Heart left ventricle (tissue), 16 donors: Measurements from ENCODE around the gene NFKBIE. TPM values are rescaled to one million over a fixed set of nuclear protein-coding genes. Genes with fewer than 3 reads are reported as not detected.
A peak's percentile ranks its signal among the peaks of the same experiment; 100 is the strongest.

Experiments
- ATAC-seq, 4 donors: fragments of 200-7000 bp; cut with Tn5 transposase; one replicate each; pipeline ENCODE4 v1.9.1; 2020 to 2022; ENCODE audit warnings: moderate library complexity in 4 of 4, mild to moderate bottlenecking in 3 of 4, moderate number of reproducible peaks in 1 of 4
- DNase-seq, 5 donors: peaks; one replicate each; pipeline ENCODE4 v3.0.0-alpha.2; 2020
- H3K27ac ChIP-seq, 12 donors: fragments of 200-600 bp; sonication (generic) in 4 of 12; one replicate each; pipeline versions ENCODE4 v1.5.0 to v1.8.0; 2016 to 2022; ENCODE audit warnings: mild to moderate bottlenecking in 2 of 12
- H3K27me3 ChIP-seq, 9 donors: fragments of 200-600 bp; sonication (generic) in 2 of 9; one replicate each; pipeline versions ENCODE4 v1.5.1 to v1.8.0; 2016 to 2022; ENCODE audit warnings: mild to moderate bottlenecking in 3 of 9
- H3K36me3 ChIP-seq, 9 donors: fragments of 200-600 bp; sonication (generic) in 2 of 9; one replicate each; pipeline versions ENCODE4 v1.5.0 to v1.8.0; 2018 to 2022; ENCODE audit warnings: mild to moderate bottlenecking in 2 of 9
- H3K4me1 ChIP-seq, 12 donors: fragments of 200-600 bp; sonication (generic) in 4 of 12; one replicate each; pipeline versions ENCODE4 v1.5.0 to v1.8.0; 2016 to 2022; ENCODE audit warnings: mild to moderate bottlenecking in 3 of 12
- H3K4me3 ChIP-seq, 12 donors: fragments of 200-600 bp; sonication (generic) in 4 of 12; one replicate each; pipeline versions ENCODE4 v1.5.0 to v1.8.0; 2017 to 2022; ENCODE audit warnings: mild to moderate bottlenecking in 9 of 12, moderate library complexity in 4 of 12
- H3K9me3 ChIP-seq, 12 donors: fragments of 200-600 bp; sonication (generic) in 4 of 12; one replicate each; pipeline versions ENCODE4 v1.5.0 to v1.8.0; 2016 to 2022; ENCODE audit warnings: mild to moderate bottlenecking in 1 of 12
- CTCF ChIP-seq, 12 donors: fragments of 200-600 bp; sonication (generic) in 4 of 12; IDR thresholded peaks; one replicate each; pipeline versions ENCODE4 v1.5.0 to v1.8.0; 2018 to 2022; ENCODE audit warnings: antibody characterized with exemption in 12 of 12, mild to moderate bottlenecking in 5 of 12
- POLR2A ChIP-seq, 2 donors: fragments of 450-650 bp; IDR thresholded peaks; one replicate each; pipeline ENCODE4 v1.6.1; 2017; ENCODE audit warnings: antibody characterized with exemption in 2 of 2, mild to moderate bottlenecking in 2 of 2, moderate library complexity in 2 of 2
- WGBS, 4 donors: extraction: QIAGEN DNeasy Blood & Tissue Kit in 2 of 4; methylation state at CpG; one replicate each; pipeline versions ENCODE4 v1.1.5 to v1.1.7; 2013 to 2018; 5-methylcytosine and 5-hydroxymethylcytosine counted together
- intact Hi-C, 10 donors: fragments of 100-400 bp; cut with DNase I; formaldehyde crosslinking; loops; one replicate each; pipeline versions ENCODE4 v1.11.1 to v1.14.2; 2022
- polyA plus RNA-seq, 2 donors: library from polyadenylated mRNA; stranded (reverse); fragments of 200-250 nt; gene quantifications; one replicate each; pipeline ENCODE4 v1.2.3, GENCODE V29; 2013
- total RNA-seq, 9 donors: library from RNA; depleted of rRNA in 2 of 9; stranded (reverse); fragments of >200 nt in 2 of 9; fragmentation: NEBNext Ultra II Directional in 3 of 9; extraction: Animal tissue kit (Norgen Biotek cat#: 25700) in 3 of 9; gene quantifications; one replicate each; pipeline versions ENCODE4 v1.1.0 to v1.2.4, GENCODE V29; 2016 to 2023
- donor health status: ischemic (EF 13 %, LVEDD 7.1; RV severe dilation, severe dysfunction).
- donor health status: healthy with polysubstance abuse.
- donor health status: DM: no; HTN: yes; CAD: no.
- donor health status: DM: no; HTN: no; CAD: no.
- donor health status: ischemic (EF 25% LVEDD 6.9; RV normal size, moderate dysfunction).
- donor health status: ischemic (EF 25% LVEDD 5.7; RV mildly dilated, moderate dysfunction).
- donor health status: healthy.
- donor health status: DM: yes; HTN: yes; CAD: no.
- donor health status: ischemic (EF 35%, LVEDD 5.7; RV mildly dilated, moderate dysfunction).
- donor health status: nonischemic (EF 11% LVEDD 7.7; RV severe dilation, severe dysfunction).
- donor health status: DM: yes; HTN: yes; CAD: no.
- donor health status: PGD.
- donor health status: ischemic (EF 29% LVEDD 5.4; RV normal size, mild dysfunction).
- donor health status: nonischemic (EF 23%, LVEDD 6.1; RV moderate dilation, normal function).

Gene NFKBIE
- total and polyA plus RNA-seq, 11 donors, result 2.5 to 13.1 (median 4.0) TPM

- no peaks in the 10 kb centered on the region for H3K9me3 ChIP-seq
- no peak overlapping the region for H3K4me3 ChIP-seq
- ATAC-seq, result no peak
- no peak for DNase-seq
- 68 to 74% (median 69%) methylated on average over 10 of the region's 10 CpGs for WGBS, 4 donors
- no peaks in the 10 kb centered on the region for H3K27me3 ChIP-seq
- TF ChIP-seq POLR2A (IDR thresholded peaks at IDR 0.05) (no peak), CTCF (IDR thresholded peaks at IDR 0.05) (peak in 11 of 12 donors; percentile 12 to 47 (median 33))
- peaks cover 7 to 81% (median 73%) of the 10 kb centered on the region in 9 donors for H3K36me3 ChIP-seq
- H3K27ac ChIP-seq, result no peak overlapping the region
- intact Hi-C loops, result loop anchor here in 2 of 10 donors (10.0 kb wide), 1 partner anchor 159 kb away; no protein-coding TSS in a partner anchor
- H3K4me1 ChIP-seq, result peaks cover 8 to 83% (median 48%) of the 10 kb centered on the region in 12 donors
Measured at GRCh38 chr6:44253307-44254101, 11.8 kb downstream of the NFKBIE start.

- Histone ChIP-seq H3K4me3 (no peak overlapping the region), H3K36me3 (peaks cover 7 to 84% (median 73%) of the 10 kb centered on the region in 9 donors), H3K9me3 (no peaks in the 10 kb centered on the region), H3K27ac (no peak overlapping the region), H3K4me1 (peaks cover 6 to 82% (median 46%) of the 10 kb centered on the region in 12 donors), H3K27me3 (no peaks in the 10 kb centered on the region)
- no peak for TF ChIP-seq POLR2A (IDR thresholded peaks at IDR 0.05)
- no peak for TF ChIP-seq CTCF (IDR thresholded peaks at IDR 0.05)
- WGBS, 4 donors, result 89 to 93% (median 92%) methylated on average over 14 of the region's 14 CpGs
- intact Hi-C loops, result loop anchor here in 2 of 10 donors (10.0 kb wide), 1 partner anchor 157 kb away; no protein-coding TSS in a partner anchor
- ATAC-seq, result no peak
- DNase-seq, result no peak
Measured at GRCh38 chr6:44251576-44252524, 13.5 kb downstream of the NFKBIE start.

- Histone ChIP-seq H3K9me3 (no peaks in the 10 kb centered on the region), H3K4me3 (no peak overlapping the region), H3K36me3 (peaks cover 7 to 78% (median 72%) of the 10 kb centered on the region in 9 donors), H3K4me1 (peaks cover 0 to 75% (median 41%) of the 10 kb centered on the region in 12 donors), H3K27me3 (no peaks in the 10 kb centered on the region), H3K27ac (no peak overlapping the region)
- no peak for TF ChIP-seq CTCF (IDR thresholded peaks at IDR 0.05)
- no peak for TF ChIP-seq POLR2A (IDR thresholded peaks at IDR 0.05)
- intact Hi-C loops, result loop anchor here in 2 of 10 donors (10.0 kb wide), 1 partner anchor 156 kb away; no protein-coding TSS in a partner anchor
- whole genome bisulfite sequencing, 4 donors, result 67 to 72% (median 70%) methylated on average over 3 of the region's 3 CpGs
- ATAC-seq (no peak), DNase-seq (no peak)
Measured at GRCh38 chr6:44250718-44251123, 14.6 kb downstream of the NFKBIE start.
